Measurements from ENCODE around the gene SPATA2.

The SPATA2 gene

DNA sequence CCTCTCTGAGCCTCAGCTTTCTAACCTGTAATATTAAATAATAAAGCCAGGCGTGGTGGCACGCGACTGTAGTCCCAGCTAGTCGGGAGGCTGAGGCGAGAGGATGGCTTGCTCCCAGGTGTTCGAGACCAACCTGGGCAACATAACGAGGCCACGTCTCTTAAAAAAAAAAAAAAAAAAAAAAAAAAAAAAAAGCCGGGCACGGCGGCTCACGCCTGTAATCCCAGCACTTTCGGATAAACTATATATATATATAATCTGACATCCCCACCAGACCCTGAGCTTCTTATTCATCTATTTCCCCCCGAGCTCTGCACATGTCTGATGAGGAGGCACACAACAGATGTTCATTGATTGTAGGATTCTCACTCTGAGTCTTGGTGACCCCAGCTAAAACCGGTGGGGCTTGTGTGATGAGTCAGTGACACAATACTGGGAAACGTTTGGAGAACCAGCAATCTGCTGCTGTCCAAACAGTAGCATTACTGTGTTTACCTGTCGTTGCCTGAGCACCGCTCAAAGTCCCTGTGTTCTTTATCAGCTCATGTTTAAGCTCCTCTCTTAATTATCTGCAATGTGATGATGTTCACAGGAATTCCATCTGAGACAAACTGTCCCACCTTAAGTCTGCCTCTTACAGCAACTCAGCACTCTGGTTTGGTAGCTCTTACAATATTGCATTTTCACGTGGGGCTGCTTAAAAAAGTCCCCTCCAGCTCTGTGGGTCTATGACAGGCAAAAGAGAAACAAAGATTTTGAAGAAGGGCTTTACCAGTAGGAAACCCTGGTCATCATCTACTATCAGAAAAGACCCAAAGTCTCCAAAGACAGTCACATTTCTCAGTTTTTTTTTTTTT, 1.0 kb upstream of the SPATA2 start:
- WGBS (ENCODE audit: insufficient coverage) = 69% methylated on average over 4 of the region's 19 CpGs
- CTCF ChIA-PET = interaction anchor here (0.5 to 1.9 kb wide), 5 partner anchors 10 to 168 kb away, joined by 3 to 5 read pairs (median 3); no protein-coding TSS in a partner anchor

DNA sequence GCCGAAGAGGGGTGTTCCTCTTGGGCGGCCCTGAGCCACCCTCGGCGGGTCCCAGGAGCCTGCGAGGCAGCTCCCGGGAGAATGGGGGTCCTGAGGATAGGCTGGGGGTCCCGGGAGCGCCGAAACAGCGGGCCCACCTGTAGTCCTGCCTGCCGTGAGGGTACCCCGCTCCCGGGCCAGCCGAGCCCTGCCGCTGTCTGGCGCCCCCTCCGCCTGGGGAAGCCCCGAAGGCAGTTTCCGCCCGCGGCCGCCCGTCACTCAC, 280 bp downstream of the SPATA2 start:
- POLR2A ChIA-PET = interaction anchor here (0.8 to 1.2 kb wide), 2 partner anchors 11 to 69 kb away, joined by 3 to 4 read pairs; no protein-coding TSS in a partner anchor
- peak overlapping the region; percentile 98 to 100 for H3K27ac ChIP-seq (ENCODE audit: insufficient read depth in 1 of 2, low read depth in 1 of 2, low read length in 2 of 2, poor library complexity in 1 of 2, severe bottlenecking in 2 of 2)
- peak overlapping the region; percentile 77 to 97 (median 92) for H3K4me3 ChIP-seq (ENCODE audit: control insufficient read depth in 1 of 7, extremely low read depth in 1 of 7, insufficient read depth in 4 of 7, low read depth in 2 of 7, low read length in 6 of 7)
- no peaks in the 10 kb centered on the region for H3K9me3 ChIP-seq (ENCODE audit: control extremely low read depth in 1 of 5, control insufficient read depth in 4 of 5, insufficient read depth in 2 of 5, low read depth in 1 of 5, low read length in 4 of 5)
- CTCF ChIA-PET = interaction anchor here (0.7 to 1.8 kb wide), 4 partner anchors 11 to 34 kb away, joined by 3 to 11 read pairs (median 6); partner anchors contain the start of gene RNF114
- 0% methylated on average over 15 of the region's 23 CpGs for WGBS (ENCODE audit: insufficient coverage)
- no peaks in the 10 kb centered on the region for H3K27me3 ChIP-seq (replicated peaks in 2 of 5; ENCODE audit: control insufficient read depth in 4 of 5, insufficient read depth in 5 of 5, low read length in 4 of 5)
- no peak for DNase-seq
- H3K36me3 ChIP-seq (ENCODE audit: control insufficient read depth in 4 of 4, insufficient read depth in 4 of 4, low read length in 3 of 4) = peaks cover 0 to 7% (median 5%) of the 10 kb centered on the region in 4 experiments
- peaks cover 0 to 26% (median 21%) of the 10 kb centered on the region in 4 experiments for H3K4me1 ChIP-seq (ENCODE audit: control extremely low read depth in 1 of 4, control insufficient read depth in 4 of 4, insufficient read depth in 4 of 4, low read length in 3 of 4)

More for the DNA sequence above, 1.0 kb upstream of the SPATA2 start:
- Histone ChIP-seq H3K27ac (ENCODE audit: insufficient read depth in 1 of 2, low read depth in 1 of 2, low read length in 2 of 2, poor library complexity in 1 of 2, severe bottlenecking in 2 of 2) (peak overlapping the region; percentile 98 to 100), H3K27me3 (replicated peaks in 2 of 5; ENCODE audit: control insufficient read depth in 4 of 5, insufficient read depth in 5 of 5, low read length in 4 of 5) (no peaks in the 10 kb centered on the region), H3K4me1 (ENCODE audit: control extremely low read depth in 1 of 4, control insufficient read depth in 4 of 4, insufficient read depth in 4 of 4, low read length in 3 of 4) (peaks cover 0 to 26% (median 21%) of the 10 kb centered on the region in 4 experiments), H3K36me3 (ENCODE audit: control insufficient read depth in 4 of 4, insufficient read depth in 4 of 4, low read length in 3 of 4) (peaks cover 0 to 5% (median 2%) of the 10 kb centered on the region in 4 experiments), H3K9me3 (ENCODE audit: control extremely low read depth in 1 of 5, control insufficient read depth in 4 of 5, insufficient read depth in 2 of 5, low read depth in 1 of 5, low read length in 4 of 5) (no peaks in the 10 kb centered on the region), H3K4me3 (ENCODE audit: control insufficient read depth in 1 of 7, extremely low read depth in 1 of 7, insufficient read depth in 4 of 7, low read depth in 2 of 7, low read length in 6 of 7) (peak overlapping the region; percentile 77 to 97 (median 92))
- POLR2A ChIA-PET = interaction anchor here (0.9 kb wide), 1 partner anchor 20 kb away, joined by 3 read pairs; the partner anchor contains the start of gene RNF114
- peak in 2 of 3 donors; percentile 68 to 75 for DNase-seq

DNA sequence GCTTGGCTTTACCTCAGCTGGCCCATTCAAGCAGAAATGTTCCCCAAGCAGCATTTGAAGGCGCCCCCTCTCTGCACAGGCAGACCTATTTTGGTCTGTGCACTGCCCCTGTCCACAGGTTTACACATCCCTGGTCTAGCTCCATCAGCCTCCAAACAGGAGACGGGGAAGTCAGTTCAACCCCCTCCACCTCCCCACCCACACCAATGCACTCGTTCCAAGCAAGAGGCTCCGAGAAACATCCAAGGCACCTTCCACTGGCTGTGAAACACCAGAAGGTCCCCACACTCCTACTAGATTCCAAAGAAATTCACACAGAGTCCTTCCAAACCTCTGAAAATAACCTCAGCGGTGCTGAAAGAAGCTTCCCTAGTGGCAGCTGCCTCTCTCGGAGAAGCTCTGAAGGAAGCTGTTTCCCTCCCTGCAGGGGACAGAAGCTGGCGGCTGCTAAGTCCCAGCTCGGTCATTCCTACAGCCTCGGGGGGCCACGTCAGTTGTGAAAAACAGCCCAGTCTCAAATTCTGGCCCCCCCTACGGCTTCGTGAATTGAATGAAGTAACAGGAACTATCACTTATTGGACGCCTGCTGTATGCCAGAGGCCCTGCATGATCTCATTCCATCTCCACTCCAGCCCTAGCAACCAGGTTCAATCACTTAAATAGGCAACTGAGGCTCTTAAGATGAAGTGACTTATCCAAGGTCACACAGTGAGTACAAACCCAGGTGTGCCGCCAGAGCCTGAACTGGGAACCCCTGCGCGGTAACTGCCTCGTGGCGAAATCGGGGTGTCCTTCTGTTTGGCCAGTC, 815 bp downstream of the SPATA2 start:
- Histone ChIP-seq H3K27me3 (replicated peaks in 2 of 5; ENCODE audit: control insufficient read depth in 4 of 5, insufficient read depth in 5 of 5, low read length in 4 of 5) (no peaks in the 10 kb centered on the region), H3K4me3 (ENCODE audit: control insufficient read depth in 1 of 7, extremely low read depth in 1 of 7, insufficient read depth in 4 of 7, low read depth in 2 of 7, low read length in 6 of 7) (peak overlapping the region; percentile 77 to 97 (median 92)), H3K9me3 (ENCODE audit: control extremely low read depth in 1 of 5, control insufficient read depth in 4 of 5, insufficient read depth in 2 of 5, low read depth in 1 of 5, low read length in 4 of 5) (no peaks in the 10 kb centered on the region), H3K36me3 (ENCODE audit: control insufficient read depth in 4 of 4, insufficient read depth in 4 of 4, low read length in 3 of 4) (peaks cover 3 to 13% (median 7%) of the 10 kb centered on the region in 4 experiments), H3K27ac (ENCODE audit: insufficient read depth in 1 of 2, low read depth in 1 of 2, low read length in 2 of 2, poor library complexity in 1 of 2, severe bottlenecking in 2 of 2) (peak overlapping the region; percentile 98 to 100), H3K4me1 (ENCODE audit: control extremely low read depth in 1 of 4, control insufficient read depth in 4 of 4, insufficient read depth in 4 of 4, low read length in 3 of 4) (peaks cover 0 to 26% (median 21%) of the 10 kb centered on the region in 4 experiments)
- ChIA-PET POLR2A (interaction anchor here (0.7 to 1.2 kb wide), 3 partner anchors 11 to 68 kb away, joined by 3 to 4 read pairs (median 3); no protein-coding TSS in a partner anchor), CTCF (interaction anchor here (0.6 to 1.8 kb wide), 8 partner anchors 10 to 82 kb away, joined by 3 to 11 read pairs (median 4); partner anchors contain the start of gene RNF114)
- peak in 2 of 3 donors; percentile 48 to 64 for DNase-seq
- 12% methylated on average over 19 of the region's 19 CpGs for WGBS (ENCODE audit: insufficient coverage)

DNA sequence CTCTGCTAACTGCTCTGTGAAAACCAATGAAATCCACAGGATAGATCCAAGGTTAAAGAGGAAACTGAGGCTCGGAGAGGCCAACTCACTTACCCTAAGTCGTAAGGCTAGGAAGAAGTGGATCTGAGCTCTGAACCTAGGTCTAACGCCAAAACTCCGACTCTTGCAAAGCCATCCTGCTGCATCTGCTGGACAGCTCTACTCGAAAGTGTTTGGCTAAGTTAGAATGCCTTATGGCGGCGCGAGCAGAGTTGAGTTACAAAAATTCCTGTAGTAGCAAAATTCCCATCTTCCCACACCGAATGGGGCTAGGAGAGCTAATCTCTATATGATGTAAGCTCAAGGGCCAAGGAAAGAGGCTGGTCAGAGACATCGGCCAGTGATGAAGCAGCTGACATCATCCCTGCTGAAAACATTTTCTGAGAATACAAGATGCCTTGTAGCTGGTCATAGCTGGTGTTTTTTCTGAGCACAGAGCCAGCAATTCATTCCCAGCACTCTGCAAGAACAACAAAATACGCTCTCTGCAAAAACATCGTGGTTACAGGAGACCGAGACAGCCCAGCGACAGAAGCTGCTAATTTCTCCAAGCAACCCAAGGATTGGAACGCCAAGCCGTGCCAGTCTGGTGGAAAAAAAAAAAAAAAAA, 1.8 kb downstream of the SPATA2 start:
- H3K4me1 ChIP-seq (ENCODE audit: control extremely low read depth in 1 of 4, control insufficient read depth in 4 of 4, insufficient read depth in 4 of 4, low read length in 3 of 4) = peaks cover 0 to 26% (median 21%) of the 10 kb centered on the region in 4 experiments
- WGBS (ENCODE audit: insufficient coverage) = 97% methylated on average over 16 of the region's 16 CpGs
- H3K9me3 ChIP-seq (ENCODE audit: control extremely low read depth in 1 of 5, control insufficient read depth in 4 of 5, insufficient read depth in 2 of 5, low read depth in 1 of 5, low read length in 4 of 5) = no peaks in the 10 kb centered on the region
- no peak overlapping the region for H3K27ac ChIP-seq (ENCODE audit: insufficient read depth in 1 of 2, low read depth in 1 of 2, low read length in 2 of 2, poor library complexity in 1 of 2, severe bottlenecking in 2 of 2)
- POLR2A ChIA-PET = interaction anchor here (0.6 to 0.7 kb wide), 2 partner anchors 21 to 56 kb away, joined by 3 read pairs; no protein-coding TSS in a partner anchor
- no peaks in the 10 kb centered on the region for H3K27me3 ChIP-seq (replicated peaks in 2 of 5; ENCODE audit: control insufficient read depth in 4 of 5, insufficient read depth in 5 of 5, low read length in 4 of 5)
- H3K36me3 ChIP-seq (ENCODE audit: control insufficient read depth in 4 of 4, insufficient read depth in 4 of 4, low read length in 3 of 4) = peaks cover 3 to 16% (median 10%) of the 10 kb centered on the region in 4 experiments
- peak overlapping the region in 1 of 7 experiments; percentile 77 for H3K4me3 ChIP-seq (ENCODE audit: control insufficient read depth in 1 of 7, extremely low read depth in 1 of 7, insufficient read depth in 4 of 7, low read depth in 2 of 7, low read length in 6 of 7)
- CTCF ChIA-PET = interaction anchor here (0.6 to 1.8 kb wide), 7 partner anchors 9 to 81 kb away, joined by 3 to 11 read pairs (median 4); partner anchors contain the start of gene RNF114
- no peak for DNase-seq

DNA sequence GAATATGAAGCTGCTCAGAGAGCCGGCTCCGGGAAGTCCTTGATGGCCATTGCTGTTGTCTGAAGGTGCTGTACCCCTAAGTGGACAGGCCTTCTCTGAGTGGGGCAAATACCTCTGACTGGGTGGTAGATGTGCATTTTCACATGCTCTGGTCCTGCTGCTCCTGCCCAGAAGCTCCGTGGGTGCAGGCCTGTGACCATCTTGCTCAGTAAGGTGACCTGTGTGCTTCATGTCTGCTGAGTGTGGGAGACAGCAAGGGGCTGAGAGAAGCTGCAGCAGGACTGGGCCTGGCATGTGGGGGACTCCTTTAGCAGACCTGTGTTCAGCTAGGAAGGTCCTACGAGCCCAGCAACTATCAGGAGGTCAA, 5.0 kb downstream of the SPATA2 start:
- WGBS (ENCODE audit: insufficient coverage) = 100% methylated on average over 4 of the region's 4 CpGs
- Histone ChIP-seq H3K9me3 (ENCODE audit: control extremely low read depth in 1 of 5, control insufficient read depth in 4 of 5, insufficient read depth in 2 of 5, low read depth in 1 of 5, low read length in 4 of 5) (no peaks in the 10 kb centered on the region), H3K27me3 (replicated peaks in 2 of 5; ENCODE audit: control insufficient read depth in 4 of 5, insufficient read depth in 5 of 5, low read length in 4 of 5) (no peaks in the 10 kb centered on the region), H3K27ac (ENCODE audit: insufficient read depth in 1 of 2, low read depth in 1 of 2, low read length in 2 of 2, poor library complexity in 1 of 2, severe bottlenecking in 2 of 2) (peak overlapping the region in 1 of 2 experiments; percentile 9), H3K4me1 (ENCODE audit: control extremely low read depth in 1 of 4, control insufficient read depth in 4 of 4, insufficient read depth in 4 of 4, low read length in 3 of 4) (peaks cover 0 to 16% (median 13%) of the 10 kb centered on the region in 4 experiments), H3K36me3 (ENCODE audit: control insufficient read depth in 4 of 4, insufficient read depth in 4 of 4, low read length in 3 of 4) (peaks cover 5 to 45% (median 34%) of the 10 kb centered on the region in 4 experiments), H3K4me3 (ENCODE audit: control insufficient read depth in 1 of 7, extremely low read depth in 1 of 7, insufficient read depth in 4 of 7, low read depth in 2 of 7, low read length in 6 of 7) (no peak overlapping the region)
- ChIA-PET CTCF (interaction anchor here (0.8 to 1.5 kb wide), 2 partner anchors 18 to 55 kb away, joined by 3 to 4 read pairs; no protein-coding TSS in a partner anchor), POLR2A (no interaction called here)
- no peak for DNase-seq

DNA sequence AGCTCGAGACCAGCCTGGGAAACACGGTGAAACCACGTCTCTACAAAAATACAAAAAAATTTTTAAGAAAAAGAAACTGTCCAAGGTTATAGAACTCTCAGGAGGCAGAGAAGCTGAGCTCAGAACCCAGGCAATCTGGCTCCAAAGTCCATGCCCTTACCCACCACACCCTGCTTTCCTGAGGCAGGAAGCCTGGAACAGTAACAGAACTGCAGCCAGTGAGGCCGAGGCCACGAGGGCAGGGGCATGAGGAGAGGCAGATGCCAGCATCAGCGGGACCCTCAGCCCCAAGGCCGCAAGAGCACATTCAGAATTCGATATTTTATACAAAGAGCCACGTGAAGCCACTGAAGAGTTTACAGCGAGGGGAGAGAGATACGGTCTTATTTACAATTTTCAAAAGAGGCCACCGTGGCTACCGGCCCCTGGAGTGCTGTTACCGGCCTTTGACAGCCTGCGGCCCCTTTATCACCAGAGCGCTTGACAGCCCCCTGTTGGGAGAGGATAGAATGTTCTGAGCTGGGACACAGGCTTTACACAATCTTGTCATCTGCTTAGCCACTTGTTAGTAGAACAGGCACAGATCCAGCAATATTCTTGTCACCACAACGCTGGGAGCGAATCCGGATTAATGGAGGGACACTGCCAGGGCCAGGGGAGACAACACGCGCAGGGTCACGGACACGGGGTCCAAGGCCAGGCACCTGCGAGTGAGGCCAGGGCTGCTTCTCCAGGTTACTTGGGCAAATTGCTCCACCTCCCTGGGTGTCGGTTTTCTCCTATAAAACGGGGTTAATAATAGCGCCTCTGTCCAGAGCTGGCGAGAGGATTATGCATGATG, 5.6 kb downstream of the SPATA2 start:
- peak in 2 of 3 donors; percentile 19 to 21 for DNase-seq
- ChIA-PET CTCF (interaction anchor here (0.7 to 1.5 kb wide), 3 partner anchors 10 to 17 kb away, joined by 3 to 4 read pairs (median 4); no protein-coding TSS in a partner anchor), POLR2A (no interaction called here)
- 93% methylated on average over 27 of the region's 28 CpGs for WGBS (ENCODE audit: insufficient coverage)
- no peak overlapping the region for H3K4me3 ChIP-seq (ENCODE audit: control insufficient read depth in 1 of 7, extremely low read depth in 1 of 7, insufficient read depth in 4 of 7, low read depth in 2 of 7, low read length in 6 of 7)
- H3K27ac ChIP-seq (ENCODE audit: insufficient read depth in 1 of 2, low read depth in 1 of 2, low read length in 2 of 2, poor library complexity in 1 of 2, severe bottlenecking in 2 of 2) = peak overlapping the region in 1 of 2 experiments; percentile 9
- H3K9me3 ChIP-seq (ENCODE audit: control extremely low read depth in 1 of 5, control insufficient read depth in 4 of 5, insufficient read depth in 2 of 5, low read depth in 1 of 5, low read length in 4 of 5) = no peaks in the 10 kb centered on the region
- no peaks in the 10 kb centered on the region for H3K27me3 ChIP-seq (replicated peaks in 2 of 5; ENCODE audit: control insufficient read depth in 4 of 5, insufficient read depth in 5 of 5, low read length in 4 of 5)
- peaks cover 0 to 14% (median 11%) of the 10 kb centered on the region in 4 experiments for H3K4me1 ChIP-seq (ENCODE audit: control extremely low read depth in 1 of 4, control insufficient read depth in 4 of 4, insufficient read depth in 4 of 4, low read length in 3 of 4)
- peaks cover 5 to 51% (median 39%) of the 10 kb centered on the region in 4 experiments for H3K36me3 ChIP-seq (ENCODE audit: control insufficient read depth in 4 of 4, insufficient read depth in 4 of 4, low read length in 3 of 4)

Measured in common myeloid progenitor, CD34-positive (primary cell).